Activated naive CD4-positive, alpha-beta T cell treated with anti-CD3 and anti-CD28 coated beads, Interleukin-2, amount 50 U/mL, for 24 hours (primary cell): ENCODE data around the gene SARDH.
A peak's percentile ranks its signal among the peaks of the same experiment; 100 is the strongest.

Experiments
- H3K27ac Mint-ChIP-seq: one replicate; pipeline ENCODE4 v1.8.0; 2021; ENCODE audit warnings: mild to moderate bottlenecking, mixed read lengths
- H3K27me3 Mint-ChIP-seq: one replicate; pipeline ENCODE4 v1.8.0; 2021; ENCODE audit warnings: mixed read lengths
- H3K36me3 Mint-ChIP-seq: one replicate; pipeline ENCODE4 v1.8.0; 2021; ENCODE audit warnings: mixed read lengths
- H3K4me1 Mint-ChIP-seq: one replicate; pipeline ENCODE4 v1.8.0; 2021; ENCODE audit warnings: mixed read lengths
- H3K4me3 Mint-ChIP-seq: one replicate; pipeline ENCODE4 v1.8.0; 2021; ENCODE audit warnings: mild to moderate bottlenecking, mixed read lengths
- H3K9me3 Mint-ChIP-seq: one replicate; pipeline ENCODE4 v1.8.0; 2021; ENCODE audit warnings: mixed read lengths

Gene SARDH

DNA sequence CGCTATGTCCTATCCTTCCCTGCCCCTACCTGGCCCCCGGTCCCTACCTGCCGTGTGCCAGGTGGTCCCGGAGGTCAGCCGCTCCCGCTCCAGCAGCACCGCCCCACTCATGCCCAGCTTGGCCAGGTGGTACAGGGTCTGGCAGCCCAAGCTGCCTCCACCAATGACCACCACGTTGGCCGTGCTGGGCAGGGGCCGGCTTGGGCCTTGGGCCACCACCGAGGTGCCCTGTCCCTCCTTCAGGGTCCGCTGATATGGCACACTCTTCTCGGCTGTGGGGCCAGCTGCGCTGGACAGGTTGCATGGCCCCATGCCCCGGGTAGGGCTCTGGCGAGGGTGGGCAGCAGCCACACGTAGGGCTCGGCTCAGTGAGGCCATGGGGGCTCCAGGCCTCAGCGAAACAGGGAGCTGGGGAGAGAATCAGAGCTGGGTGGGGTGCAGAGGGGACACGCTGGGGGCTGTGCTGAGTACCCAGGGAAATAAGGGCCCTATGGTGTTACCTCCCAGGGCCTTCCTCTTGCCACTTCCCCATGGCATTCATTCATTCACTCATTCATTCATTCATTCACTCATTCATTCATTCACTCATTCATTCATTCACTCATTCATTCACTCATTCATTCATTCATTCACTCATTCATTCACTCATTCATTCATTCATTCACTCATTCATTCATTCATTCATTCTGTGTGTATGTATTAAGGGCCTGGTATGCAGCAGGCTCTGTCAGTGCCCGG lies 4.2 kb downstream of the SARDH start:
- Mint-ChIP-seq H3K4me3 (no peak overlapping the region), H3K9me3 (no peaks in the 10 kb centered on the region), H3K27me3 (no peaks in the 10 kb centered on the region), H3K4me1 (no peaks in the 10 kb centered on the region), H3K27ac (no peak overlapping the region), H3K36me3 (no peaks in the 10 kb centered on the region)

DNA sequence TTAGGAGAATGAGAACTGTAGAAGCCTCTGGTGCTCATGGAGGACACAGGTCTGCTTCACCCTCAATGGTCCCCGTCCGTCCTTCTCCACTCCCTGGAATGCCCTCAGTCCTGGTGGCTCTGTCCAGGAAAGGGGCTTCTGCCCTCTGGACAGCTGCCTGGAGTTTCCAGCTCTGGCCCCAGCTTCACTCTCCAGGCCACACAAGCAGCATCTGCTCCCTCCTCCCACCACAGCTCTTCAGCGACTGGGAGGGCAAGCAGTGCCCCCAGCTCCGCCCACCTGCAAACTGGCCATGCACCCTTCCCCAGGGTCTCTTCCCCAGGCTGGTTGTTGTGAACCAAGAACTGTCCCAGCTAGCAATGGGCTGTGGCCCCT lies 4.7 kb downstream of the SARDH start:
- Mint-ChIP-seq H3K4me1 (no peaks in the 10 kb centered on the region), H3K4me3 (no peak overlapping the region), H3K27me3 (no peaks in the 10 kb centered on the region), H3K36me3 (no peaks in the 10 kb centered on the region), H3K9me3 (no peaks in the 10 kb centered on the region), H3K27ac (no peak overlapping the region)

DNA sequence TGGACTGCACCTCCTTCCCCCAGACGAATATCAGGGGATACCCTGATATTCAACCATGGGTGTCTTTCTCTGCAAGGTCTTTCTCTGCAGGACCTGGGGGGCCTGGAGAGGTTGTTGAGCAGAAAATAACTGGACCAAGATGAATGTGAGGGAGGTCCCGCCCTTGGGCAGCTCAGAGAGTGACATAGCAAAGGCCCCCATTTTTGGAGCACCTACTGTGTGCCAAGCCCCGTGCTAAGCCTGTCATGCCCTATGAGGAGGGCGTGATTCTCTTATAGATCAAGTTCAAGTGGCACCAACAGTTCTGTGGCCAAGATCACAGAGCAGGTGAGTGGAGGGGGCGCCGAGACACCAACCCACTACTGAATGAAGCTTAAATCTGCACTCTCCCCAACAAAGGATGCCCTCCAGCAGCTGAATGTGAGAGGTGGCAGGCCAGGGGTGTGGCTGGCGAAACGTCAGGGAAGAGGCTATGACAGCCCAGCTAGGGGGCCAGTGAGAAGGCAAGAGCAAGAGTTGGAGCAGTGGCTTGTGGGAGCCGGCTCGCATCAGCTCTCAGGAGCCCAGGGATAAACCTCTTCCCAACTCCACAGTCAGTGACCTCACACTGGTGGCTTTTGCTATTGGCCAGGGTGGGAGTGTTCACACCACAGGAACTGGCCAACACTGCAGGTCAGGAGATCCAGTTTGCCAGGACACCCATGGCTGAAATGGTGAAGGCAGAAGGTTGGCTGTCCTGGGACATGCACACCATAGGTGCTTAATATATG lies 5.3 kb downstream of the SARDH start:
- Mint-ChIP-seq H3K27me3 (no peaks in the 10 kb centered on the region), H3K4me3 (no peak overlapping the region), H3K9me3 (no peaks in the 10 kb centered on the region), H3K4me1 (no peaks in the 10 kb centered on the region), H3K27ac (peak overlapping the region; percentile 43), H3K36me3 (no peaks in the 10 kb centered on the region)

DNA sequence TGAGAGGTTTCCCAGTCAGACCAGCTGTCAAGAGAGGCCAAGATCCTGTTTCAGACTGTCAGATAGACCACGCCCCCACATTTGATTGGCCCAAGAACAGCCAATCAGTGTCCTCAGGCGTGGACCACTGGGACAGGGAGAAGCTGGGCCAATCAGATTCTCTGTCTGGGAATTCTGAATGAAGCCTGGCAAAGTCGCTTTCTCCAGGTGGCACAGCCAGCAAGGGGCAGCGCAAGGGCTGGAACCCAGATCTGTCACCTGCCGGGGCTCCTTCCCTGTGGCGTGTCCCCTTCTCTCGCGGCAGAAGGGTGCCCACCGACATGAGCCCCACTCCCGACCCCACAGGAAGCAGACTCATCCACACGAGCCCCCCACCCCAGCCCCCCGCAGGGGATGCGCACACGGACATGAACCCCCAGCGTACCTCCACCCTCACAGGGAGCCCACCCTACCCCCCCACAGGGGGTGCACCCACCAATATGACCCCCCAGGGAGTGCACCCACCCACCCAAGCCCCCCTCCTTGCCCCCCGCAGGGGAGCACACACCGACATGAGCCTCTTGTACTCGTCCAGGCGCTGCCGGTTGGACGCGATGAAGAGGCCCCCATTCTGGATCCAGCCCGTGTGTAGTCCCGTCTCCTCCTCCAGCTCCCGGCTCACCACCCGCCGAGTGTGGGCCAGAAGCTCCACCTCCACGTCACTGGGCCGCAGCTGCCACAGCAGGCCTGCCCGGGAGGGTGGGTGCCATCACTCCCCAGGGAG lies 6.1 kb downstream of the SARDH start:
- no peak overlapping the region for H3K27ac Mint-ChIP-seq
- H3K4me3 Mint-ChIP-seq: no peak overlapping the region
- no peaks in the 10 kb centered on the region for H3K4me1 Mint-ChIP-seq
- no peaks in the 10 kb centered on the region for H3K9me3 Mint-ChIP-seq
- H3K27me3 Mint-ChIP-seq: no peaks in the 10 kb centered on the region
- no peaks in the 10 kb centered on the region for H3K36me3 Mint-ChIP-seq

DNA sequence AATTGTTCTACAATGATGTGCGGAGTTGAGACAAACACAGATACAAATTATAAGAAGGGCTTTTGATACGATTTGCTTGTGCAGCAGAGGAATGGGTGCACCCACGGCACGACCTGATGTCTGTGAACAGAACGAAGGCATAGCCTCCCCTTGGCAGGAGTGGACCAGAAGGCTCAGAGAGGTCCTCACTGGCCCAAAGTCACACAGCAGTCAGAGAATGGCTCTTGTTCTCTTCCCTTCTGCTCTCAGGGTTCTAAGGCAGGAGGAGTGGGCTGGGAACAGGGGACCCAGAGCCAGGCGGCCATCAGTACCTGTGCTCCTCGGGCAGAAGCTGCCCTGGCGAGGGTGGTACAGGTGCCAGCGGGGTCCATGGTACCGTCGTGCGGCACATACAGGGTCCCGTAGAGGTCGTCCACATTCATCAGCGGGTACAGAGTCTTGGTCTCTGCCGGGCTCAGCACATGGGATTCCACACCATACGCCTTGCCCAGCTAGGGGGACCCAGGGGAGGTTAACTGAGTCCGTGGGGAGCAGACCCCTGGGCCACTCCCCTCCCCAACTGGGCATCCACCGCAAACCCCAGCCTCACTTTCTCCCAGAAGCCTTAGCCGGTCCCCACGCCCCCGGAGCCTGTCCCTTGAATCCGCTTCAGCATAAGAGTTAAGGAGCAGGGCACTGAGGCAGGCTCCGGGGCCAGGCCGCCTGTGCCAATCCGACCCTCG lies 7.0 kb downstream of the SARDH start:
- no peak overlapping the region for H3K27ac Mint-ChIP-seq
- H3K9me3 Mint-ChIP-seq: no peaks in the 10 kb centered on the region
- H3K4me3 Mint-ChIP-seq: no peak overlapping the region
- H3K36me3 Mint-ChIP-seq: no peaks in the 10 kb centered on the region
- H3K4me1 Mint-ChIP-seq: peaks cover 7% of the 10 kb centered on the region
- peaks cover 4% of the 10 kb centered on the region for H3K27me3 Mint-ChIP-seq

DNA sequence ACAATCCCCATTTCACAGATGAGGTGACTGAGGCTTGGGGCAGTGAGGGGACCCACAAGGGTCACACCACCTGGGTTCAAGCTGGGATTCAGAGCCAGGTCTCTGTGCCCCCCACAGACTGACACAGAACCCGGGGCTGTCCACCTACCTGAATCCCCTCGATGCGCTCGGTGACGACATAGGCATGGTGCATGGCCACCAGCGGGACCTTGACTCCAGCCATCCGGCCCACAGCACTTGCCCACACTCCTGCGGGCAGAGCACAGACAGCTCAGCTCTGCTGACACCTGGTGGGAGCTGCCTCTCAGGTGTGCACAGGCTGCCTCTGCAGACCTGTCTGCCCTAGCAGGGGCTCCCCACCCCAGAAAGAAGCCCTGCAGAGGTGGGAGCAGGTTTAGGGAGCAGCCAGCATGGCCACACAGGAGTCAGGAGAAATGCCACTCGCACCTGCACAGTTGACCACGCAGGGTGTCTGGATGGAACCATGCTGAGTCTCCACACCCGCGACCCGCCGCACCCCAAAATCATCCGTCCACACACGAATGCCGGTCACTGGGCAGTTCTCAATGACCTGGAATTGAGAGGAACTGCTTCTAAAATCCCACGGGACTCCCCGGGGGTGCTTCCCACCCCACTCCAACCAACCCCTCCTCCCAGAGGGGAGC lies 8.4 kb downstream of the SARDH start:
- peaks cover 4% of the 10 kb centered on the region for H3K27me3 Mint-ChIP-seq
- no peaks in the 10 kb centered on the region for H3K9me3 Mint-ChIP-seq
- H3K27ac Mint-ChIP-seq: no peak overlapping the region
- H3K4me1 Mint-ChIP-seq: peaks cover 7% of the 10 kb centered on the region
- H3K36me3 Mint-ChIP-seq: no peaks in the 10 kb centered on the region
- no peak overlapping the region for H3K4me3 Mint-ChIP-seq

DNA sequence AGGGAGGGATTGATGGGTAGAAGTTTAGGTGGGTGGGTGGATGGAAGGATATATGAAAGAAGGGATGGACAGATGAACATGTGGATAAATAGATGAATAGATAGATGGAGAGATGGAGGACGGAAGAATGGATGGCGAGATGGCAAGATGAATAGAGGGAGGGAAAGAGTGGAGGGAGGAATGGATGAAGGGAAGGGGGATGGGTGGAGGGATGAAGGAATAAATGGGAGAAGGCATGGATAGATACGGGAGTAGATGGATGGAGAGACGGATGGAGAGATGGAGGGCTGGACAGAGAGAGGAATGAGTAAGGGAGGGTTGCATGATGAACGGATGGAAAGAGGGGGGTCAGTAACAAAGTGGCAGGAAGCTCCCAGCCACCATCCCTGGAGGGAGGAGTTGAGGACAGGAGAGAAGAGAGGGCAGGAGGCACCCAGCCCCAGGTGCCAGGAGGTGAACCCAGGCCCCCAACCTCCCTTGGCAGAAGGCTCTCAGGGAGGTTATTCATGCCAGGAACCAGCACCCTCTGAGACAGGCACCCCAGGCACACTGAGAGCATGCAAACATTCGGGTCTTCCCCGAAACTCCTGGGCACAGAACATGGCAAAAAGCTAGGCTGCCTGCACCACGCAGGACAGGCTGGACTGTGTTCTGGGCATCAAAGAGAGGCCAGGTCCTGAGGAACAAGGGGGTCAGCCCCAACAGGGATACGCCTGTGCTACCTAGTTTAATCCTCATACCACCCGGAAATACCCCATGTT lies 9.1 kb downstream of the SARDH start:
- Mint-ChIP-seq H3K4me1 (peaks cover 7% of the 10 kb centered on the region), H3K36me3 (no peaks in the 10 kb centered on the region), H3K9me3 (no peaks in the 10 kb centered on the region), H3K27ac (no peak overlapping the region), H3K4me3 (no peak overlapping the region), H3K27me3 (peaks cover 4% of the 10 kb centered on the region)

DNA sequence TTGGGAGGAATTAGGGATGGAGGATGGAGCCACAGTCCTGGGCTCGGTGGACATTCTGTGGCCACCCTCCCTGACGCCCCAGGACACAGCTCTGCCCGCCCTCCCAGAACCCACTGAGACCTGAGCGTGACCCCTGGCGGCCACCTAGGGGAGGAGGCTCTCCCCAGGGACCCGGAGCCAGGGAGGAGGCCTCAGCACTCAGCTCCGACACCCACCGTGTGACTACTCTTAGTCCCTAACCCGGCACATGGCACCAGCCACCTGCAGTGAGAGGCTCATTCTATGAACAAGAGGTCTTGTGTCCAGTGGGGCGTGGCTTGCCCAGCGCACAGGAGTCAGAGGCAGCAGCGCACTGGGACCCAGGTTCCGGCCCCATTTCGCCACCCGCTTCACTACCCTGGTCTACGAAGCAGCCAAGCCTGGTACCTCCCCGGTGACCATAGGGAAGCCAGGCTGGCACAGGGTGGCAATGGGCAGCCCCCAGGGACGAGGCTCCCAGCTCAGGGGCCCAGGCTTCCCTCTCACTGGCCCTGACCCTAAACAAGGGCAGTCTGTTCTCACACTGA lies 10.2 kb downstream of the SARDH start:
- Mint-ChIP-seq H3K27ac (no peak overlapping the region), H3K36me3 (no peaks in the 10 kb centered on the region)

DNA sequence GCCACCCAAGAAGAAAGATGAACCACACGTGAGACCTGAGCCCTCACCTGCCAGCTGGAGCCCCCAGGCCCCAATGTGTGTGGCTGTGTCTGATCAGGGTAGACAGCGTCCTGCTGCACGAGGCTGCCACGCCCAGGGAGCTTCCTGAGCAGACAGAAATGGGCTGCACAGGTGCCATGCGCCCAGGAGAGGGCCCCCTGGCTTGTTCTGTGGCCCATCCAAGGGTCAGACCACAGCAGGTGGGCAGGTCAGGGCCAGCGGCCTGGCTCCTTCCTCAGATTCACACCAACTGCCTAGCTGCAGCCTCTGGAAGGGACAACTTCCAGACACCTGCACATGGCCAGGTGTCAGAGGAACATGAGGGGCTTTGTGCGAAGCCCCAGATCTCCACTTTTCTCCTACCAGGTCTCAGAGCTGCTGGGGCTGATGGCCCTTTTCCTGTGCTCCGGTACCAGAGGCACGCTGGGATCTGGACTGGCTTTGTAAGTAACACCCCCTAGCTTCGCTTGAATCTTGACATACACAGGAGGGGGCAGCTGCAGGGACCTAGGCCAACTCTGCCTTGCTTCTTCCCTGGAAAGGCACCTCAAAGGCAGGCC lies 10.8 kb downstream of the SARDH start:
- Mint-ChIP-seq H3K27me3 (peaks cover 4% of the 10 kb centered on the region), H3K36me3 (no peaks in the 10 kb centered on the region), H3K9me3 (no peaks in the 10 kb centered on the region), H3K27ac (no peak overlapping the region), H3K4me1 (peaks cover 7% of the 10 kb centered on the region), H3K4me3 (no peak overlapping the region)

More for the DNA sequence above, 10.2 kb downstream of the SARDH start:
- no peaks in the 10 kb centered on the region for H3K9me3 Mint-ChIP-seq
- peaks cover 7% of the 10 kb centered on the region for H3K4me1 Mint-ChIP-seq
- H3K4me3 Mint-ChIP-seq: no peak overlapping the region
- peaks cover 4% of the 10 kb centered on the region for H3K27me3 Mint-ChIP-seq

DNA sequence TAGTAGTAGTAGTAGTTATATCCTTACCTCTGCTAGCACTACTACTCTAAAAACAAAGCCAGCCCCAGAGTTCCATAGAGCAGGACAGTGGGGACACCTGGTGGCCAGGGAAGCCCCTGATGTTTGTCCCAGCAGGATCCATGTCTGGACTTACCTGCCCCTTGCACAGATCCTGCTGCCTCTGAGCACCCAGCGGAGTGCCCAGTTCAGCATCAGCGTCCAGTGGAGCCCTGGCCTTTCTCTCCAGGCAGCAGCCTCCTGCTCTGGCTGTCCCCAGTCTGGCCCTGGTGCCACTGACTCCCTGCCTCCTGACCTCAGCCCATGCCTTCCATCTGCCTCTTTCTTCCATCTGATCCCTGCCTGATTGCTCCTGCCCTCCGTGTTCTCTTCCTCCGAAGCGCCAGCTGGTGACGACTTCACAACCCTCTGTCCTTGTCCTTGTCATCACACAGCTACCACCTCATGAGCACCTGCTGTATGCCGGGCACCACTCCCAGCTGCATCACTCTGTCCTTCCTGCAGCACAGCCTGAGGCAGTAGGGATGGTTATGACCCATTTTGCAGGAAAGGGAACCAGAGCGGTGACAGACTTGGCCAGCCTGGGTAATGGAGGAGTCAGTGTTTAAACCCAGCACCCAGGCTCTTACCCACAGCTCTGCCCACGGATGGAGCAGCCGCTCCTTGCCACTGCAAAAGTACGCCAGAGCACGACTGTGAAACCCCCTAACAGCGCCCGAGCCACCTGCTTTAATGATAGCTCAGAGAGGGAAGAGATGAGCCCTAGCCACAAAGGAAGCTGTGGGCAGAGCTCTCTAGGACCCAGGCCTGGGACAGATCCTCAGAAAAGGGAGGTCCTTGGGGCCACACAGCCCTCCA lies 11.5 kb downstream of the SARDH start:
- Mint-ChIP-seq H3K27me3 (peaks cover 4% of the 10 kb centered on the region), H3K4me1 (peaks cover 7% of the 10 kb centered on the region), H3K4me3 (no peak overlapping the region), H3K27ac (no peak overlapping the region), H3K9me3 (no peaks in the 10 kb centered on the region), H3K36me3 (no peaks in the 10 kb centered on the region)

DNA sequence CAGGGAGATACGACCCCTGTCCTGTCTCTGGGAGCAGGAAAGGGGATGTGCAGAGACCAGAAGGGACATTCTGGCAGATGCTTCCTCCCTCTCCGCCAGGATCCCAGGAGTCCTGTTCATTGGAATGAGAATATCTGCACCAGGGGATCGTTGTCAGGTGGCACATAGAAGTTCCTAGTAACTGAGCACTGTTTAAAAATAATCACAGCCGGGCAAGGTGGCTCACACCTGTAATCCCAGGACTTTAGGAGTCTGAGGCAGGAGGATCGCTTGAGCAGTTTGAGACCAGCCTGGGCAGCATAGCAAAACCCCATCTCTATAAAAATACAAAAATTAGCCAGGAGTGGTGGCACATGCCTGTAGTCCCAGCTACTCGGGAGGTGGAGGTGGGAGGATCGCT lies 12.3 kb downstream of the SARDH start:
- peaks cover 7% of the 10 kb centered on the region for H3K4me1 Mint-ChIP-seq
- no peak overlapping the region for H3K4me3 Mint-ChIP-seq
- H3K36me3 Mint-ChIP-seq: no peaks in the 10 kb centered on the region
- no peaks in the 10 kb centered on the region for H3K9me3 Mint-ChIP-seq
- no peak overlapping the region for H3K27ac Mint-ChIP-seq
- H3K27me3 Mint-ChIP-seq: peaks cover 4% of the 10 kb centered on the region

DNA sequence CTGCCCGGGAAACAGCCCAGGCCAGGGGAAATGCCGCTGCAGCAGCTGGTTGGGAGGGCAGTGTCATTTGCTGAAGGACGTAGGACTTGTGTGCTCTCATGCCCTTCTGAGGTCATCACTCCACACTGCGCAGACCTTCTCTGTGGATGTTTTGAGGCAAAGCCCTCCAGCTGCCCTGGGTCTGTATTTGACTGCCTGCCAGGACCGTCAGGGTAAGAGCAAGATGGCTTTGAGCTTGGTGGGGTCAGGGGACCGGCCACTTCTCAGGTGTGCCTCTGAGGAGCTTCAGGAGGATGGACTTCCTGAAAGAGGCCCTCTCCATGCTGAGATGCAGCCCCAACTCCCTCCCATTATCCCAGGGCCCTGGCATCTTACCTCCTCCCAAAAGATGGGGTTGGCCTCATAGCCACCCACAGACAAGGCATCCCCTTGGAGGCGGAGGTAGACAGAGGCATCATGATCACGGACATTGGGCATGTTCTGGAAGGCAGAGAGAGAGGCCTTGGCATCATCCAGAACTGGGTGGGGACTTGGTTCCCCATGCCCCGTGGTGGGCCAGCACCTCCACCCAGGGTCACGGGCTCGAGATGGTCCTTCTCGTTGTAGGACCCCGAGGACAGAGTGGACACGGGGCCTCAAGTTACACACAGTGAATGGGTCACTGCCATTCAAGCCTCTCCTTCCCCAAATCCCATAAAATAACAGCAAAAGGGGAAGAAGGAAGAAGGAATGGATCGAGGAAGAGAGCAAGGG lies 19.4 kb downstream of the SARDH start:
- Mint-ChIP-seq H3K9me3 (no peaks in the 10 kb centered on the region), H3K4me3 (no peak overlapping the region), H3K27ac (no peak overlapping the region), H3K27me3 (no peaks in the 10 kb centered on the region), H3K4me1 (peaks cover 4% of the 10 kb centered on the region), H3K36me3 (no peaks in the 10 kb centered on the region)
